Endometrium (tissue), 2 donors: ENCODE results near the gene EPB41L4B.

Experiments
- FAIRE-seq: peaks from 2 replicates; lab custom pipeline; 2012; peaks lifted over from hg19 to GRCh38; lab: Jason Lieb, UNC
- donor health status: control.
- donor health status: control.

The EPB41L4B gene

DNA sequence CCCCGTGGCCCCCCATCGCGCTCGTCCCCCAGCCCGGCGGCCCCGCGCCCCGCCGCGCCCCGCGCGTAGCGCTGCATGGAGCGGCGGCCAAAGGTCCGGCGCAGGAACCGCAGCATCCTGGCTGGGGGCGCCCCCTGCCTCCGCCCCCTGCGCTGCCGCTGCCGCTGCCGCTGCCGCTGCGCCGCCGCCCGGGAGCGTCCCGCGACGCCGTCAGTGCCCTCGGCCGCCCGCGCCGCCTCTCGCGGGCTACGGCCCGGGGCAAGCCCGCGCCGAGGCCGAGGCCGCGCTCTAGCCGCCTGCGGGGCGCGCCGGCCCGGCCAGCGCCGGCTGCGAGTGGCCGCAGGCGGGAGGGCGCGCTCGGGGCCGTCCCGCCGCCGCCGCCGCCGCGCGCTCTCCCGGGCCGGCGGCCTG lies 523 bp downstream of the EPB41L4B start:
- FAIRE-seq, result no peak

DNA sequence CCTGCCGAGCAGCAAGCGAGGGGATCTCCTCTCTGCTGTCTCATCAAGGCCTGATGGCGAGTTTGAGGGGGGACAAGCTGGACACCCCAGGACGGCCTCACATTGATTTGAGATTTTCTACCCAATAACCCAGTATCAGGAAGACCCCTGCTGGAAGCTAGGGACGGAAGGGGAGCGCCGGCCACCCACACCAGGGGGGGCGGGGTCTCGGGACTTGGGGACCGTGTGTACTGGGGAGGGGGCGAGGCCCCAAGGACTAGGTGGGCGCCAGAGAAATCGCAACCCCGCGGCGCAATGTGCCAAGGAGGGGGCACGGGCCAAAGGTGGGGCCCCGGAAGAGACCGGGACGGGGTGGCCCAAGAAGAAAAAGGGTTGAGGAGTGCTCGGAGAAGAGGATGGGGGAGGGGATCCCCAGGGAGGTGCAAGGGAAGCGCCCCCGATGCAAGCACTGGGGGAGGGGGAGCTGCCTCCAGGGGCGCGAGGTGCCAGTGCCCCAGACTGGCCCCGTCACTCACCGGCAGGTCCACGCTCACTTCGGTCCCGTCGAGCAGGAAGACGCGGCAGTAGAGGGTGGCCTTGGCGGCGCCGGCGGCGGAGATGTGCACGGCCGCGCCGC lies 1.1 kb downstream of the EPB41L4B start:
- FAIRE-seq, result no peak

DNA sequence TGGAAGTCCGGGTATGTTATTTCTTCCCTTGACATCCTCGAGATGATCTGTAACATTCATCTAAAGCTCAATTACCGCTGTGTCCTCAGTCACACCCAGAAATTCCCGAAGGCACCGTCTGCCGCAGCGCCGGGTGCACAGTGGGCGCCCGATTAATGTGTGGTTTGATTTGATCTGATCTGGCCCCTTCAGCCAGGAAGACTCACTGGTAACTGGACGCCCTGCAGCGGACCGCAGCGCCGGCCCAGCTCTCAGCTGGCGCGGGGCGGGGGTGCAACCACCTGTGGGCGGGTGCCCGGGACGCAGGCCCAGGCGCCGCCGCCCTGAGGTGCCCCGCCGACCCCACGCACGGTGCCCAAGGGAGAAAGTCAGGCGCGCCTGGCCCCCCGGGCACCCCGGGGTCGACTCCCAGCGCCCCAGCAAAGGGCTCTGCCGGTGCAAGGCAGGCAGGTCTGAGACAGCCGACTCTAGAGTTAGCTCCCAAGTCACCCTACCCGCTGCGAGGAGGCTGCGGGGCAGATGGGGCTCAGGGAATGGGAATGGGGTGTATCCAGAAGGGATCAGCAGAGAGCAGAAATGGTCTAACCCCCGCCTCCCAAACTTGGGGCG lies 1.7 kb downstream of the EPB41L4B start:
- no peak for FAIRE-seq

DNA sequence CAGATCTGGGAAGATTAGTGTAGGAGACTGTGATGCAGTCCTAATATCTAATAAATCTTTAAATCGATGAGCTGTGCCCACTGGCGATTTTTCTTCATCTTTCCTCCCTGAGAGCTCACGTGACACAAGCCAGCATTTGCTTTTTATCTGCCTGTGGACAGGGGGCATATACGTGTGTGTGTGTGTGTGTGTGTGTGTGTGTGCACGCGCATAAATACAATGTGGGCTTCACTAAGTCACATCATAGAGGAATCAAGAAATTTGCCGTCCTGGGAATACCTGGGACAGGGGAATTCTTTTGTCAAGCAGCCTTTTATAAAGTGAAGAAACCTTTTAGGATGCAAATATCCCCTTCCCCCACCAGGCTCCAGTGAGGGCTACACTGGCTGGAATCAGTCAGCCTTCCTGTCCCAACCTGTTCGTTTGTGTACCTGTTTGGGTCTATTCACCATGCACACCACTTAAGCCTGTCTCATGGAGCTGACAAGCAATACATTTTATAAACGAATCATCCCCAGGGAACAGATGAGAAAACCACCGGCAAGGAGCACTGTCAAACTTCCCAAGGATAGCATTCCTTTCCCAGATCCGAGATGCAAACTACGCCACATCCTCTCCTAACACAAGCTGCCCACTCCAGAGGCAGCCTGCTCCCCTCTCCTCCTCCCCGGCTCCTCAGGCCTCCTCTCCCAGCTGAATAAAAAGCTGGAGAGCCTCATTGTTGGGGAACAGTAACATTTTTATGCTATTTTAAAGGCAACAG lies 2.7 kb downstream of the EPB41L4B start:
- no peak for FAIRE-seq

DNA sequence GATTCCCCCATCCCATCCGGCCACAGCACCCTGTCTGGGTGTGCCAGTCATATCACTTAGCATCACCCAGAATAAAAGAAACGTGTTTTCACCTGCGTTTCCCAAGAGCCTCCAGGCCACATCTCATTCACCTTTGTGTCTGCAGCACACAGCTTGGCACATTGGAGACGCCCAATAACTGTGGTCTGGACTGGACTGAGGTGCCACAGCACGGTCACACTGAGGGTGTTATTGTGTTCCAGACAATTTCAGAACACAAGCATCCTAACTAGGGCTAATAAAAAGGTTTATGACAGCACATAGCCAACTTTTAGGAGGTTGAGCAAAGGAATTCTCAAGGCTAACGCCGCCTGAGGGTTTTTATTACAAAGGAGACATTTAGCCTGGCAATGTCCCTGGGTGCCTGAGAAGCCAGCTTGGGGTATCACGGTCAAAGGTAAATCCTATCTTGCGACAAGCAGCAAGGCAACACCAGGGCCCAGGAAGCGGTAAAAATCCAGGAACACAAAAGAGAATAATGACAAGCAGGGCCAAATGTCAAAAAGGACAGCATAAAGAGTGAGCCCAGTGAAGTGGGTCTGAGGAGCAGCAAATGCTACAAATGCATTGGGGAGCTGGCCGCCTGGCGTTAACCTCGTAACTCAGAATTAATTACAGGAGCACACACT lies 3.4 kb downstream of the EPB41L4B start:
- FAIRE-seq, result no peak

DNA sequence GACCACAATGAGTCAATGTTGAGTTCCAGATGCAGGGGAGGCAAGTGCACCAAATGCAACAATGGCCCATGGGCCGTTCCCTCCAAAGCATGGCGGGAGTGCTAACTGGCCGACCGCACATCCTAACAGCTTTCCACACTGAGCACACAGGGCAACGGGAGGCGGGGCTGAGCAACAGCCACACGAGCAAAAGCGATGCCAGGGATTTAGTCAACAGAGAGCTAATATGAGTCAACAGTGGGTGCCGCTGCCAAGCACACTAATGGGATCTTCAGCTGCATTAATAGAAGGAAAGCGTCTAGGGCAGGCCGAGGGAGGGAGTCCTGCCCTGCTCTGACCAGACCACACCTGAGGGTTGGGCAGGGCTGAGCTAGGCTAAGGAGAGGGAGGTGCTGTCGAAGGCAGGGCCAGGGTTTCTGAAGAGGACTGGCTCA lies 4.6 kb downstream of the EPB41L4B start:
- no peak for FAIRE-seq

DNA sequence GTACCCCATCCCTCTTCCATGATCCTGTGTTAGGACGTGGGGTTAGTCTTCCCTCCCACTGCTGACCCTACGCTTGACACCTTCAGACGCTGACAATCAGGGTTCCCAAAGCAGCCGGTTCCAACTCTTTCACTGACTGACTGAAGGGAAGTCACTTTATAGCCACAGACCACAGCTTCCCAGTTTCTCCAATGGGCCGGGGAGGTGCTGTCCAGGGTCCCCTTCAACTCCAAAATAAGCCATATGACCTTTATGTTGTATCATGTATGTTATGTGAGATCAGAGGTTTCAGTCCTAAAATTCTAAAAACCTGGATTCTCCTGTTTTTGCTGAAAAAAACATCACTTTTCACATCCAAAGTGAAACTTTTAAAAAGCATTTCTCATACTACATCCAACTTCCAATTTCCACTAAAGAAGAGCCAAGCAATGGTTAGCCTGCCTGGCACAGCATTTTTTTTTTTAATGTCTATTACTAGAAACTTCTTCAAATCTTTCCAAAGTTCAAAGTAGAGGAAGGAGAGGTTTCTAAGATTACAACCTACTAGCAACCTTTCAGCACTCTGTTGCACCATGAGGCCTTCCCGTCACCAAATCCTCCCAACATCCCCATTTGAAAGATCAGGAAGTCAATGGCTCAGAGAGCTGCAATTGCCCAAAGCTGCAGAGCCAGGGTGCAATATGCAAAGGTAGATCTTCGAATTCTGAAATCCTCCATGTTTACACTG lies 5.2 kb downstream of the EPB41L4B start:
- FAIRE-seq, result no peak

DNA sequence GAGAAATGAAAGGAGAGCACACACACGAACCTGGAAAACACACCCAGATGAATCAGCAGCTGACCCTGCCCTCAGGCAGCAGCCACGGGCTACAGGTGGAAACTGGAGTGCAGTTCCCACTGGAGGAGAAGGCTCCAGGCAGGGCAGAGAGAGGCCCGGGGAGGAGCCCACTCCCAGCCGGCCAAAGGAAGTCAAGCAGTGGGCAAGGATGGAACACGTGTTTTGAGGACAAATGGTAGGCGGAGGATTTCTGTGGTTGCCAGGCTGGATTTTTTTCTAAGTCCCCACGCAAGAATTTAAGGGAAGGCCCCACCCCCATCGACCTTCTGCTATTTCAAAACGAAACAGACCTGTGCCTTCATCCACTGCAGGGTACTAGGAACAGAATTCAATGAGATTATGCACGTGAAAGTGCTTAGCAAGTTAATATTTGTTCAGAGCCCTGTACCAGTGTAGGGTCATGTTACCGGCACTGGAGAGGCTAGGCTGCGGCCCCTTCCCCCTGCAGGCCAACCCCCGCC lies 6.8 kb downstream of the EPB41L4B start:
- FAIRE-seq, result no peak

DNA sequence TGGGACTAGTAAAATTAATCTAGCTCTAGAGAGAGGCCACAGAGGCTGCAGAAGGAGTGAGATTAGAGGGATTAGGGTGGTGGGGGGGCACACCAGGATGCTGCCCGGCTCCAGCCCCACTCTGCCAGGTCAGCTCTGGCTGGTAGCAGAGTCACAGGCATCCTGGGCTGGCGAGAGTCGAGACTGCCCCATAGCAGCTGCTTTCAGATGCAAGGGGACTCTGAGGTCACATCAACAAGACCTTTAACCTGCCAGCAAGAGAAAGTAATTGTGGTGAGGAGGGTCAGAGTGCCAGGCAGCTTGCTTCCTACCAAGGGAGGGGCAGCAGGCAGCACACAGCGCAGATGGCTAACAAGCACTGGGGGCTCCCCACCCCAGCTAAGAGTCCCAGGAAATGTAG lies 7.5 kb downstream of the EPB41L4B start:
- FAIRE-seq, result no peak

DNA sequence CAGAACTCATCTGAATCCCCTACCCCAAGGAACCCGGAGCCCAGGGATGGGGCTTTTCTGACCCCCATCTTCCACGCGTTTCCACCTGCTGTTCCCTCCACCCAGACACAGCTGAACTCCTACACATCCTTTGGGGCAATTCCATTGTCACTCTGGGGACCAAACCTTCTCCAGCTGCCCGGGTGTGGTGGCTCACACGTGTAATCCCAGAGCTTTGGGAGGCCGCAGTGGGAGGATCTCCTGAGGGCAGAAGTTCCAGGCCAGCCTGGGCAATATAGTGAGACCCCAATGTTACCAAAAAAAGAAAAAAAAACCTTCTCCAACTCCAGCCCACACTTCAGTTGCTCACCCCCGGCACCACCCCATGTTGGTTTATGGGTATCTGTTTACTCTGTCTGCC lies 8.1 kb downstream of the EPB41L4B start:
- no peak for FAIRE-seq

DNA sequence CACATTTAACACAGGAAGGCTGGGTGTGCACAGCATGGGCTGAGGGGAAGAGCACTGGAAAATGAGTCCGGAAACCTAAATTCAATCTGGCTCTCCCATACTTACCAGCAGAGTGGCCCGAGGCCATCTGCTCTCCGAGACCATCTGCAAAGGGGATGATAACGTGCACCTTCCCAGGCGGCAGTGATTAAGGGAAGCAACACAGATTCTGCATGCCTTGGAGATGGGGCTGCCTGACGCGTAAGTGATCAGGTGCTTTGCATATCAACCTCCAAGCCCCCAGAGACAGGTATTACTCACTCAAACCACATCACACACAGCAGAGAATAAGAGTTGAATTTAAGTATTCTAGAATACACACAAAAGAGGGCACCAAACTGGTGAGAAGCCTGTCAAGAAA lies 9.1 kb downstream of the EPB41L4B start:
- FAIRE-seq, result no peak

DNA sequence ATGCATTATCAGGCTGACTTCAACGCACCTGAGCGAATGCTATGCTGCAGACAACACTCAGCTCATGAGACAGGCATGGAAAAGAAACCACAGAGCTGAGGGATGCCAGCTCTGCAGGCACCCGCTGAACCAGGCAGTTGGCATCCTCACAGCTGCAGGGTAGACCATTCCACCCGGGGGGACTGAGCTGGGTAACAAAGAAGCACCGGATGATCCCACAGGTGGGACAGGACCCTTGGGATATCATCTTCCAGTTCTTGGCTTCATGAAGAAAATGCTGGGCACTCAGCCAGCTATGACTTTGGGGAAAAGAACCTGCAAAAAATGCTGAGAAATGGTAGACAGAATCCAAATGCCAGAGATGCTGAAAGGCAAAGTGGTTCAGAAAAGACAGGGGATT lies 9.6 kb downstream of the EPB41L4B start:
- no peak for FAIRE-seq

DNA sequence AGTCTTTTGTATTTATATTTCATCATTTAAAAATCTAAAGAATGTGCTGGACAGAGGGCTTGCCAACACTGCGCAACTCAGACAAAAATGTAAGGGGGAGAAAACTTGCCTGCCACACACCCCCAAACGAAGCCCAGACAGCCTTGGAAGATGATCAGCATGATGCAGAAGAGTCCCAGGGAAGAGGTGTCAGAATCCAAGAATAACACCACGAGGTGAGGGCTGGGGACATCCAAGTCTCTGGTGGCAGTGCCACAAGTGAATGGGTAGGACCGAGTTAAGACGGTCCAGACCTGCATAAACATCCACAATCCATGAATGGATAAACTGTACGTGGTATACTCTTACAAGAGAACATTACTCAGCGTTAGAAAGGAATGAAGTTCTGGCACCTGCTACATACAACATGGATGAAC lies 10.4 kb downstream of the EPB41L4B start:
- FAIRE-seq, result no peak

DNA sequence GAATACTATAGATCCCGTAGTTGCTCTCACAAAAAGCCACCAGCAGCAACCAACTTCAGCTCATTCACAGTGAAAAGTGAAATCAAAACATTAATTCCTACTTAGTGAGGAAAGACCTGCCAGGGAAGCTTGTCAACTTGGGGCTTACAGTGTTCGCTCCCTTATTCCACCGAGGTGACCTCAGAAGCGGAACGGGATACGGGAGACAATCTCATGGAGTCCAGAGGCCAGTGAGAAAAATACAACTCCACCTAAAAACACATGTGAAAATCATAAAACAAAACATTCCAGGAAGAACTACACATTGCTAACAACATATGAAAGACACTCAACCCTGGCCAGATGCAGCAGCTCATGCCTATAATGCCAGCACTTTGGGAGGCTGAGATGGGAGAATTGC lies 11.6 kb downstream of the EPB41L4B start:
- no peak for FAIRE-seq

DNA sequence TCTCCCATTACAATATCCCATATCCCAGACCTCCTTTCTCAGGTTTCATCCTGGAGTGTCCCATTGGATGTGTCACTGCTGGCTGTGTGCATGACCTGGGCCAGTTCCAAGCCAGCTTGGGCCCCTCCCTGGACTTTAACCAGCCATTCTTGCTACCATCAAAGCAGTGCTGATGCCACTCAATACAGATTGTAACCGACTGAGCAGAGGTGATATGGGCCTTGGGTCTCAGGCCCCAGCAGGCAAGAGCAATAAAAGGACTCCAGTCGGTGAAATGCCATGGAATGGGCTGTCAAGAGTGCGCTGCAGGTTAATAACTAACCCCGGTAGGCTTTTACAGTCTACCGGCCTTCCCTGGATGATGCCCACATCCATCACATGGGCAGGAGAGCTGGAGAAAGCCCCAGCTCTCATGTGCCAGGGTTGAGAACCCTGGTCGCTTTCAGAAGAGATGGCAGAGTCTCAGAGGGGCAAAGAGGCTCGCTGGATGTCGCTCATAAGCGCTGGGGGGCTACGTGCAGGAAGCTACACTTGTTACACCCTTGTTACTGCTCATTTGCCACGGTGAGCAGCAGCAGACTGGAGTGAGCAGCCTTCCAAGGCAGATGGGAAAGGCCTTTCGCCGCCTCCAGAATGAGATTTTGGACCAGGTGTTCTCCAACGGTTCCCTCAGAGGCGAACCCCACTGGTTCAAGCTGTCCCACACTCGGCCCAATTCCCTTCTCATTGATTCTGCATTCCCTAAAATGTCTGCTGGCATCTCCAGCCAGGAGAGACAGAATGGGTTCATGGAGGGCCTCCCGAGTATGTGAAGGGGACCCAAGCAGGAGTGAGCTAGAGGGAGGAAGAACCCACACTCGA lies 13.2 kb downstream of the EPB41L4B start:
- no peak for FAIRE-seq

DNA sequence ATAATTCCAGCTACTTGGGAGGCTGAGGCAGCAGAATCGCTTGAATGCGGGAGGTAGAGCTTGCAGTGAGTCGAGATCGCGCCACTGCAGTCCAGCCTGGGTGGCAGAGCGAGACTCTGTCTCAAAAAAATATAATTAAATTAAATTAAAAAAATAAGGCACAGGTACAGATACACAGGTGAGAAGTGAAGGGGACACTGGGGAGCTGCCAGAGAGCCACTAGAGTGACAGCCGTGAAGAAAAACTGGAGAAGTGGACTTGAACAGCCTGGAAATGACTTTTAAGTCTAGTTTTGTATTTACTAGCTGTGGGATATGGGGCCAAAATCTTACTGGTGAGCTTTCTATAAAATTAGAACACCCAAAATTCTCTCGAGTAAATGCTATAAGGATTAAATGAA lies 15.1 kb downstream of the EPB41L4B start:
- no peak for FAIRE-seq

DNA sequence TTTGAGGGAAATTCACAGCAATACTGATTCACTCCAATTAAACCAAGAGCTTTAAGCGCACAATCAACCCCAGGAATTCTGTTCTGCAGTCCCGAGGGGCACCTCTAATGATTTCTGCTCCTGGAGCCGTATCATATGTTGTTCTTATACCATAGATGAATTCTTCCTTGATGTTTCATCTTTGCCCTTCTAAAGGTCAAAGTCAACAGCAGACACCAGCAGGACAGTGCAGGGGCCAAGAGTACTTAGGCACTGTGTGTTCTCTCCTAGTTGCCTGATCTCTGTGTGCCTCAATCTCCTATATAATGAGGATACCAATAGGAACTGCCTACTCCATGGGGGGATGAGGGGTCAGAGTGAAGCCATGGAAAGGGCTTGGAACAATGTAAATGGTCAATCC lies 16.5 kb downstream of the EPB41L4B start:
- FAIRE-seq, result no peak

DNA sequence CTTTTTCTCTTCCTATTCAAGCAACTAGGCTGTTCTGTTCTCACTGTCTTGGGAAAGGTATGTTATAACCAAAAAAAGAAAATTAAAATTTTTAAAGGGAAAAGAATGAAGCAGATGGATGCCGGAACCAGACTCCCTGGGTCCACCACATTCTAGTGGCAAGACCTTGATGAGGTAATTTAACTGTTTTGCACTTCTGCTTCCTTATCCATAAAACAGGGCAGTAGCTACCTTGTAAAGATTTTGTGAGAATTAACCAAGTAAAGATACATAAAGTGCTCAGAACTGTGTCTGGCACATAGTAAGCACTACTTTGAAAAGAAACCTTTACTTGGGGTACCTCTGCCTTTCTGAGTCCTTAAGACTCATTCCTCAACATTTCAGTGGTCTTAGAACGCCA lies 17.0 kb downstream of the EPB41L4B start:
- no peak for FAIRE-seq

DNA sequence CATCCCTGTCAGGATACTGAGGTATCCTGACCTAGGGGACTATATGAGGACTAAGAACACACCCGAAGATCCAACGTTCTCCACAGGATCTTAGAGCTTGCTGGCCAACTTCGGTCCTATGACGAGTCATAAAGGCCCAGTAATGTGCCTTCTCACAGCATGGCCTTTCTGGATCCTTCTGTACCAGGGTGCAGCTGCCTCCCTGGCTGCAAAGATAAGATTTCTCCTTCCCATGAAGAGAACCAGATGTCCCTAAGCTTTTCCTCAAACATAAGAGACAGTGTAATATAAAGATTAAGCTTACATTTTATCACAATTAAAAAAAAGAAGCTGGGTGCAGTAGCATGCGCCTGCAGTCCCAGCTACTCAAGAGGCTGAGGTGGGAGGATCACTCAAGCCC lies 18.3 kb downstream of the EPB41L4B start:
- FAIRE-seq, result no peak

DNA sequence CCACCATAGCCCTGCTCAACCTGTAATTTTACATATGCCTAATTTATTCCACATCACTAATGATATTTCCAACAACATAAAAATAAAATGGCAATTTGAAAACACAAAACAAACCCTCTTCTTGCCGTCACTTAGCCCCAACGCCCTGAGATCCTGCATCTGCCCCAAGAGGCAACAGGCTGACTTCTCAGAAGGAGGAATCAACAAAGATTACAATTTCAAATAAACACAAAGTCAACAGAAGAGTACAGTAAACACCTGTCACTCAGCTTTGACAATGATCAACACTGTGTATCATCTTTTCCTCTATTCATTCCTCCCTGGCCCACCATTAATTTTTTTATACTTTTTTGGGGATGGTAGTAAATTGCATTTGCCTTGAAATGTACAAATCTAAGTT lies 19.8 kb downstream of the EPB41L4B start:
- no peak for FAIRE-seq

DNA sequence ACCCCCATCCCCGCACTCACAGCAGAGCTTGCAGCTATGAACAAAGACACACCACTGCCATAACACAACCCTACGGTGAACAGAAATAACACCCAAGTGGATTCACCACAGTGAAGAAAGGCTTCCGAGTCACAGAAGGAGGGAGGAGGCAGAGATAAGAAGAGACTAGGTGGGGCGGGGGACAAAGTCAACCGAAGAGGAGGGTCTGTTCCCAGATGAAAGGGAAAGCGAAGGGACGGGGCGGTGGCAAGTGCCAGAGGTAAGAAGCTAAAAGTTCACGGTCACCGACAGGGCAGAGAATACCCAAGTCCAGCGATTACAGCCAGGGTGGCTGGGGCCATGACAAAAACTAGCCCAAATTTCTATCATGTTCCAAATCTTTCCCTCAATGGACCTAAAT lies 21.0 kb downstream of the EPB41L4B start:
- FAIRE-seq, result no peak
